Spleen (tissue), 11 donors: Measurements from ENCODE around the gene MYL6B. TPM values are rescaled to one million over a fixed set of nuclear protein-coding genes. Genes with fewer than 3 reads are reported as not detected.

Experiments used
- DNase-seq: peaks from one replicate; pipeline ENCODE4 v3.0.0-alpha.2; 2020
- H3K27ac ChIP-seq, 8 donors: fragments of 200-600 bp; sonication (generic) in 7 of 8; 1 replicate in 4 of 8; 2 replicates in 4 of 8; pipeline versions ENCODE4 v1.5.0 to v1.8.0; 2016 to 2021; ENCODE audit warnings: inconsistent platforms in 4 of 8, mild to moderate bottlenecking in 4 of 8, moderate library complexity in 1 of 8
- H3K27me3 ChIP-seq, 7 donors: fragments of 200-600 bp; sonication (generic) in 6 of 7; replicated peaks in 1 of 7; 1 replicate in 4 of 7; 2 replicates in 3 of 7; pipeline versions ENCODE4 v1.5.0 to v1.8.0; 2016 to 2021; ENCODE audit warnings: inconsistent platforms in 3 of 7, mild to moderate bottlenecking in 1 of 7
- H3K36me3 ChIP-seq, 6 donors: fragments of 200-600 bp; sonication (generic) in 5 of 6; 1 replicate in 4 of 6; 2 replicates in 2 of 6; pipeline versions ENCODE4 v1.5.0 to v1.8.0; 2016 to 2021; ENCODE audit warnings: inconsistent platforms in 2 of 6
- H3K4me1 ChIP-seq, 6 donors: fragments of 200-600 bp; sonication (generic) in 5 of 6; 1 replicate in 3 of 6; 2 replicates in 3 of 6; pipeline versions ENCODE4 v1.5.0 to v1.8.0; 2016 to 2021; ENCODE audit warnings: inconsistent platforms in 3 of 6
- H3K4me3 ChIP-seq, 8 donors: fragments of 200-600 bp; sonication (generic) in 7 of 8; 1 replicate in 4 of 8; 2 replicates in 4 of 8; pipeline versions ENCODE4 v1.5.0 to v1.8.0; 2016 to 2021; ENCODE audit warnings: inconsistent platforms in 4 of 8, mild to moderate bottlenecking in 4 of 8, moderate library complexity in 2 of 8
- H3K9me3 ChIP-seq, 8 donors: fragments of 200-600 bp; sonication (generic) in 7 of 8; 1 replicate in 4 of 8; 2 replicates in 4 of 8; pipeline versions ENCODE4 v1.5.0 to v1.8.0; 2016 to 2021; ENCODE audit warnings: inconsistent platforms in 4 of 8
- CTCF ChIP-seq, 11 experiments: fragments of 200-600 bp in 7 of 11; fragments of 450-650 bp in 4 of 11; sonication (generic) in 4 of 11; IDR thresholded peaks in 8 of 11; conservative IDR thresholded peaks in 3 of 11; 1 replicate in 7 of 11; 2 replicates in 4 of 11; pipeline versions ENCODE4 v1.4.0 to v1.8.0; 2016 to 2021; ENCODE audit warnings: antibody characterized with exemption in 11 of 11, inconsistent platforms in 4 of 11, mild to moderate bottlenecking in 1 of 11
- POLR2A ChIP-seq, 3 donors: fragments of 450-650 bp; IDR thresholded peaks; one replicate each; pipeline ENCODE4 v1.5.1; 2017; ENCODE audit warnings: antibody characterized with exemption in 3 of 3, mild to moderate bottlenecking in 1 of 3
- POLR2AphosphoS5 ChIP-seq, 3 donors: sonication (generic); formaldehyde crosslinking; IDR thresholded peaks; one replicate each; pipeline ENCODE4 v1.5.1; 2017; ENCODE audit warnings: antibody characterized with exemption in 3 of 3
- WGBS, 5 donors: extraction: QIAGEN DNeasy Blood & Tissue Kit in 3 of 5; methylation state at CpG; one replicate each; pipeline versions ENCODE4 v1.1.5 to v1.1.7; 2013 to 2018; 5-methylcytosine and 5-hydroxymethylcytosine counted together
- intact Hi-C: fragments of 100-400 bp; cut with DNase I; formaldehyde crosslinking; loops from one replicate; pipeline ENCODE4 v1.15.0; 2023; ENCODE audit warnings: low total_unique reads
- polyA plus RNA-seq, 3 donors: library from polyadenylated mRNA; stranded (reverse); fragments of 200-250 nt; gene quantifications; one replicate each; pipeline ENCODE4 v1.2.1, GENCODE V29; 2013
- total RNA-seq, 7 donors: library from RNA; depleted of rRNA in 3 of 7; stranded (reverse); fragments of >200 nt in 3 of 7; fragmentation: NEBNext Ultra II Directional in 4 of 7; extraction: Animal tissue kit (Norgen Biotek cat#: 25700) in 4 of 7; gene quantifications; one replicate each; pipeline versions ENCODE4 v1.1.0 to v1.2.1, GENCODE V29; 2016 to 2021
- donor health status: healthy with polysubstance abuse.
- donor health status: DM: no; HTN: no; CAD: no; lungs with moderate emphysema.
- donor health status: DM: no; HTN: no; CAD: no.
- donor health status: Bipolar disorder and iron deficiency.
- donor health status: healthy.
- donor health status: DM: no; HTN: no; CAD: no.
- donor health status: DM: yes; HTN: yes; CAD: no.

The MYL6B gene
- total and polyA plus RNA-seq, 10 donors = 17.1 to 101 (median 40.4) TPM

- 86 to 91% (median 86%) methylated on average over 8 to 11 of the region's 11 CpGs for WGBS, 5 donors
- TF ChIP-seq POLR2AphosphoS5 (IDR thresholded peaks at IDR 0.05) (no peak), CTCF (IDR thresholded peaks at IDR 0.05 in 8 of 11, conservative IDR thresholded peaks at IDR 0.05 in 3 of 11) (no peak), POLR2A (IDR thresholded peaks at IDR 0.05) (no peak)
- Histone ChIP-seq H3K4me1 (peaks cover 27 to 95% (median 58%) of the 10 kb centered on the region in 6 donors), H3K27ac (peak overlapping the region in 2 of 8 donors; percentile 12 to 39), H3K9me3 (no peaks in the 10 kb centered on the region), H3K27me3 (no peaks in the 10 kb centered on the region), H3K4me3 (no peak overlapping the region), H3K36me3 (peaks cover 0 to 37% (median 20%) of the 10 kb centered on the region in 6 donors)
- intact Hi-C loops = no loop called here
- DNase-seq = no peak
Measured at GRCh38 chr12:56121204-56121870, 31.1 kb upstream of the MYL6B start.

GRCh38 chr12:56122637-56123036 lies 29.8 kb upstream of the MYL6B start:
- Histone ChIP-seq H3K27ac (peak overlapping the region in 2 of 8 donors; percentile 12 to 18), H3K4me1 (peaks cover 40 to 98% (median 65%) of the 10 kb centered on the region in 6 donors), H3K27me3 (no peaks in the 10 kb centered on the region), H3K4me3 (no peak overlapping the region), H3K36me3 (peaks cover 0 to 32% (median 20%) of the 10 kb centered on the region in 6 donors), H3K9me3 (no peaks in the 10 kb centered on the region)
- WGBS, 5 donors = 87 to 100% (median 94%) methylated on average over 2 of the region's 2 CpGs
- DNase-seq = no peak
- TF ChIP-seq POLR2AphosphoS5 (IDR thresholded peaks at IDR 0.05) (no peak), POLR2A (IDR thresholded peaks at IDR 0.05) (no peak), CTCF (IDR thresholded peaks at IDR 0.05 in 8 of 11, conservative IDR thresholded peaks at IDR 0.05 in 3 of 11) (no peak)
- intact Hi-C loops = no loop called here

DNA sequence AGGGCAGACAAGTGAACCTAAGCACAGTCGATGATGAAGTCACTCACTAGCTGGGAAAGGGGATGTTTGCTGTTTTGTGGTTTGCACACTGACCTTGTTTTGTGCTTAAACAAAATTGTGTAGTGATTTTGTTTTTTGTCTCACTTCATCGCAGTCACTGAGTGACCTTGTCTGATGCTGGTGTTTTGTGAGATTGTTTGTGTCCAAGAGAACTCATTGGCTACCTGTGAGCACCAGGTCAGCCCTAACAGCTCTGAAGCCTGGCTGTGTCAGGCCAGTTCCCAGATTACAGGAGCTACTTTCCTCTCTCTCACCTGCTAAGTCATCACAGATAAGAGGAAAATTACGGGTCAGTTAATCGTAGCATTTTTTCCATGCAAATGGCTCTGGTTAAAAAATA lies 28.3 kb upstream of the MYL6B start:
- Histone ChIP-seq H3K27me3 (no peaks in the 10 kb centered on the region), H3K36me3 (peaks cover 0 to 32% (median 20%) of the 10 kb centered on the region in 6 donors), H3K27ac (peak overlapping the region in 4 of 8 donors; percentile 90 to 94 (median 93)), H3K4me3 (no peak overlapping the region), H3K4me1 (peaks cover 32 to 96% (median 59%) of the 10 kb centered on the region in 6 donors), H3K9me3 (no peaks in the 10 kb centered on the region)
- intact Hi-C loops = no loop called here
- 76 to 85% (median 83%) methylated on average over 4 of the region's 4 CpGs for WGBS, 5 donors
- no peak for TF ChIP-seq CTCF (IDR thresholded peaks at IDR 0.05 in 8 of 11, conservative IDR thresholded peaks at IDR 0.05 in 3 of 11)
- TF ChIP-seq POLR2A (IDR thresholded peaks at IDR 0.05) = no peak
- no peak for TF ChIP-seq POLR2AphosphoS5 (IDR thresholded peaks at IDR 0.05)
- no peak for DNase-seq

DNA sequence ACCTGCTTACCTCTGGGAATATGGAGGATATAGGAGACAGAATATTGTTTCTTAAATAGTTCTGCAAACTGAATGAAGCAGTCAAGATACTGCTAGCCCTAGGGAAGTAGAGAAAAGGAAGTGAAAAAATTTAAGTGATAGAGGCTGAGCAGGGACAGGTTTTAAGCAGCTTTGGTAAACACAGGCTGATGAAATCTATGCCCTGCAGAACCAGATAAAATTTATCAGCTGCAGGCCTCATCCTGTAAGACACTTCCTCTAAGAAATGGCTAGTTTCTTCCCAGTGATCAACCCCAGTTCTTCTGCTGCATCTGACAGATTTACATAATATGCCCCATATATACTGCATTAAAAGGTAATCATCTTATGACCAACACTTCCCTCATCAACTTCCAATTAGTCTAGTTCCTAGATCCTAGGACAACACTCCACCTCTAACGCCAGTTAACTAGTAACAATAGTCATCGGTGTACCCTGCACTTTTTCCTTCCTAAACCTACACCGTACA lies 25.6 kb upstream of the MYL6B start:
- H3K9me3 ChIP-seq = no peaks in the 10 kb centered on the region
- H3K4me3 ChIP-seq = peak overlapping the region in 3 of 8 donors; percentile 83 to 84 (median 84)
- WGBS, 5 donors = 27 to 47% (median 38%) methylated on average over 3 of the region's 3 CpGs
- intact Hi-C loops = loop anchor here (2.0 kb wide), 1 partner anchor 62 kb away; the partner anchor contains the start of gene SMARCC2
- TF ChIP-seq POLR2A (IDR thresholded peaks at IDR 0.05) = no peak
- TF ChIP-seq POLR2AphosphoS5 (IDR thresholded peaks at IDR 0.05) = no peak
- no peak for TF ChIP-seq CTCF (IDR thresholded peaks at IDR 0.05 in 8 of 11, conservative IDR thresholded peaks at IDR 0.05 in 3 of 11)
- H3K27me3 ChIP-seq = no peaks in the 10 kb centered on the region
- H3K36me3 ChIP-seq = peaks cover 0 to 31% (median 18%) of the 10 kb centered on the region in 6 donors
- H3K4me1 ChIP-seq = peaks cover 37 to 96% (median 62%) of the 10 kb centered on the region in 6 donors
- H3K27ac ChIP-seq = peak overlapping the region; percentile 76 to 94 (median 90)
- DNase-seq = no peak
